Stimulated activated CD4-positive, alpha-beta T cell treated with anti-CD3 and anti-CD28 coated beads, Interleukin-12 subunit alpha, Interleukin-12 subunit beta, amount 100 ng/mL, for 4 hours (primary cell): ENCODE measurements around the gene GALNT6.

Source experiments
- DNase-seq: peaks from one replicate; pipeline ENCODE4 v3.0.0-alpha.2; 2020

GALNT6 gene, protein sequence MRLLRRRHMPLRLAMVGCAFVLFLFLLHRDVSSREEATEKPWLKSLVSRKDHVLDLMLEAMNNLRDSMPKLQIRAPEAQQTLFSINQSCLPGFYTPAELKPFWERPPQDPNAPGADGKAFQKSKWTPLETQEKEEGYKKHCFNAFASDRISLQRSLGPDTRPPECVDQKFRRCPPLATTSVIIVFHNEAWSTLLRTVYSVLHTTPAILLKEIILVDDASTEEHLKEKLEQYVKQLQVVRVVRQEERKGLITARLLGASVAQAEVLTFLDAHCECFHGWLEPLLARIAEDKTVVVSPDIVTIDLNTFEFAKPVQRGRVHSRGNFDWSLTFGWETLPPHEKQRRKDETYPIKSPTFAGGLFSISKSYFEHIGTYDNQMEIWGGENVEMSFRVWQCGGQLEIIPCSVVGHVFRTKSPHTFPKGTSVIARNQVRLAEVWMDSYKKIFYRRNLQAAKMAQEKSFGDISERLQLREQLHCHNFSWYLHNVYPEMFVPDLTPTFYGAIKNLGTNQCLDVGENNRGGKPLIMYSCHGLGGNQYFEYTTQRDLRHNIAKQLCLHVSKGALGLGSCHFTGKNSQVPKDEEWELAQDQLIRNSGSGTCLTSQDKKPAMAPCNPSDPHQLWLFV

DNA sequence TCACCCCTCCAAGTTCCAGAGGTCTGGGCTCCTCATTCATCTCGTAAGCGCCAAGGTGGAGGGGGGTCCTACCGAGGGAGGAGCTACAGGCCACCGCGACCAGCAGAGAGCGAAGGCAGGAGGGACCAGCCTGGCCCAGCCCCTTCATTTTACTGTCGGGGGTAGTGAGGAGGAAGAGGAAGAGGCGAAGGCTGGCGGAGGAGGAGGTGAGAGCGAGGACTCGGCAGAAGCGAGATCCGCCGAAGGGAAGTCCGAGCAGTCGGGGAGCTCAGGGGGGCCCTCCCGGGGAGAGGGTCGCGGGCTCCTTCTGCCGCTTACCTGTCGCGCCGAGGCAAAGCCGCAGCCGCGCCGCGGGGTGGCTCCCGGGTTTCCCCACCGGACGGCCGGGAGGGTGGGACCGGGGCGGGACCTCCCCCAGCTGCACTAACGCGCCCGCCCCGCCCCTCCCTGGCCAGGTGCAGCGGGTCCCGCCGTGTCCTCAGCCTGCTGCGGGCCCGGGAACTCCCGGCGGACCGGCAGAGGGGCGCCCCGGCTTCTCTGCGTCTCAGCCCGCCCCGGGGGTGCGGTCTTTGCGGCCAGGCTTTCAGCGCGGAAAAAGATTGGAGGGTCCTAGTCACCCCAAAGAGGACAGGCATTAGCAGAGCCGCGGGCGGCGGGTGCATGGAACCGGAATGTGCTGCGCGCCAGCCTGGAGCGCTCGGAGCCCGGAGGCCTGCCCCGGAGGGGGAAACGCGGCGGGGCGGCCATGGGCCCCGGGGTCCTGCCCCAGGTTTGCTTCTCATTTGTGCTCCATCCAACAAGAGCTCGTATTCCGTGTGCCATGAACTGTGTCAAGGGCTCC, at the start of gene GALNT6:
TSS of gene GALNT6 (minus strand) at position 124 of the 841 bp plus-strand sequence. CDS start 11,625 bp downstream, outside the sequence.
- DNase-seq: peak; percentile 72

DNA sequence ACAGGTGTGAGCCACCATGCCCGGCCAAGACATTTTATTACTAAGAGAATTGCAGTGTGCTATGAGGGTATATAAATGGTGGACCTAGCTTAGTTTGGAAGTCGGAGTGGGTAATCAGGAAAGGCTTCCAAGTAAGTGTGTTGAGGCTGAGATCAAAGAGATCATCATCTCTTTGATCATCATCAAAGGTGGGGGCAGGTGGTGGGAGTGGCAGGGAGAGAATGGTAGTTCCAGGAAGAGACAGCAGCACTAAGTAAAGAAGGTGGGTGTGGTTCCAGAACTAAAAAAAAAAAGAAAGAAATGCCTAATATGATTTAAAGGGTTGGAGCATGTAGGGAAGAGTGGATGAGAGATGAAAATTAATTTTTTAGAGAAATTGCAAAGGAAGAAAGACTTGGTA, 48.1 kb upstream of the GALNT6 start:
- no peak for DNase-seq

DNA sequence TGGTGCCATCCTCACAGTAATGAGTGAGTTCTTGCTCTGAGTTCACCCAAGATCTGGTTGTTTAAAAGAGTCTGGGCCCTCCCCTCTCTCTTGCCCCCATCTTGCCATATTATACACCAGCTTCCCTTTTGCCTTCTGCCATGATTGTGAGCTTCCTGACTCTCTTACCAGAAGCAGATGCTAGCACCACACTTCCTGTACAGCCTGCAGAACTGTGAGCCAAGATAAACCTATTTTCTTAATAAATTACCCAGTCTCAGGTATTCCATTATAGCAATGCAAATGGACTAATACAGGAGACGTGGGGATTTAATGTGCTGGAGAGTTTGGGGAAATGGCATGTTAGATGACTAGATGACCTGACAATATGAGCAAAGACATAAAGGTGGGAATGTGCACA, 46.2 kb upstream of the GALNT6 start:
- DNase-seq: no peak

DNA sequence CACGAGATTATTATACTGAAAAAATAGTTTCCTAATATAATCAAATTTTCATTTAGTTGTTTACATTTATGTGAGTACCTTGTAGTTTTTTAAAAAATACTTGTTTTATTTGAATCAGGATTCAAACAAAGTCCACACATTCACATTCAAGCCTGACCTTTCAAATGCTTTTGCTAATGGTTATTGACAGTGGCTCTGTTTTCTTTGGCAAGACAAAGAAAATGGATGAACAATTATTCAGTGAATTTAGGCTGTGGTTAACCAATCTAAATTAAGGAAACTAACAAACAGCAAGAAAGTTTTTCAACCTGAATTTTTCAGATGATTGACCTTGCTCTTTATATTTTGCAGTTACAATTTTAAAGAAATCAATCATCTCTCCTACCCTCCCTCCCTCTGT, 43.1 kb upstream of the GALNT6 start:
- no peak for DNase-seq

DNA sequence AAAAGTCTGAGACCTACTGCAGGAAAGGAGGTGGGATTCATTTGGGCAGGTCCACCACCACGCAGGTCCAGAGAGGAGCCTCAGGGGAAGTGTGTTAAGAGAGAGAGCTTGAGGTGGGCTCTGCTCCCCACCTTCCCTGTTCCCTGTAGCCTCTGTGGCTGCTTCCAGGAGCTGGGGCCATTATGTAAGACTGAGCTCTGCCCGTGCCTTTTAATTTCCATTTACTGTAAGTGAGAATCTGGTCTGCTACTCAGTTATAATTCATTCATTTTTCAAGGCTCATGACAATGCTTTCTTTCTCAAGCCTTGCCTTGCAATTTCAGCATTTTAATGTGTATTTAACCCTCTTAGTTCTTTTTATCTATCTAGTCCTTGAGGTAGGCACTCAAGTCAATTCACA, 41.7 kb upstream of the GALNT6 start:
- DNase-seq: no peak

DNA sequence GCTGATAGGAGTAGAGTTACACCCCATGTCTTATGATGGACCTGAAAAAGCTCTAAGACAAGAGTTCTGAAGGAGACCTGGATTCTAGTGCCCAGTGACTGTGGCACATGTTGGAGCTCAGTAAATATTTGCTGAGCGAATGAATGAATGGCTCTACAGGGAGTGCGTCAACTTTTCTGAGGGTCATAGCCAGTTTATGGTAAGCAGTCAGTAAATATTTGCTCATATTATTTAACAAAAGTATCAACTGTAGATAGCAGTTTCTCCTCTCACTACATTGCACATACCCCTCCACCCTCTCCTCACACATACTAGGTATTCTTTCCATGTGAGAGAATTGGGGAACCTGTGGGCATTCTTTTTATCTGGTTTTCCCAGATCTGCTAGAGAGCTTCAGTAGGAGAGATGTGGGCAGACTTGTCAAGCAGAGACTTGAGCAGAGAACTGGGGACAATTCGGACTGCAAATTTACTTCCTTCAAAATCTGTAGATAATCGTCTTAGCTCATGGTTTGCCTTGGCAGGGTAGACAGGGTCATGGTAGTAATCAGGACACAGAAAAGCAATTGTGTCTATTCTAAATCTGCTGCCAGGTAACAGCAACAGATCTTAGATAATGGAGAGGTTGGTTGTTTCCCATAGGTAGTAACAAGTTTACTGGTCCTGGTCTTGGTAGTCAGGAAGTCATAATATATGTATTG, 39.1 kb upstream of the GALNT6 start:
- DNase-seq: no peak

DNA sequence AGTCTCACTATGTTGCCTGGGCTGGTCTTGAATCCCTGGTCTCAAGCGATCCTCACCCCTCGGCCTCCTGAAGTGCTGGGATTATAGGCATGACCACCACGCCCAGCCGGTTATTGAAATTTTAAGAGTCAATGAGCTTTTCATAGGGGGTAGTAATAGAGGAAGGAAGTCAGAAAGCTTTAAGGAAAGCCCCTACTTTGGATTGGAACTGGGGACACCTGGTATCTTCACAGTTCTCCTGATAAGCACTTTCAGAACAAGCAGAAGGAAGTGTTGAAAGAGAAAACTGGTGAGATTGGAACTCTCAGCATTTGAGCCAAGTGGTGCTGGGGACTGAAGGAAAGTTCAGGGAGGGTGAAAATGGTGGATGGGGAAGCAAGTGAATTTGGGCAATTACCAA, 38.5 kb upstream of the GALNT6 start:
- DNase-seq: no peak

DNA sequence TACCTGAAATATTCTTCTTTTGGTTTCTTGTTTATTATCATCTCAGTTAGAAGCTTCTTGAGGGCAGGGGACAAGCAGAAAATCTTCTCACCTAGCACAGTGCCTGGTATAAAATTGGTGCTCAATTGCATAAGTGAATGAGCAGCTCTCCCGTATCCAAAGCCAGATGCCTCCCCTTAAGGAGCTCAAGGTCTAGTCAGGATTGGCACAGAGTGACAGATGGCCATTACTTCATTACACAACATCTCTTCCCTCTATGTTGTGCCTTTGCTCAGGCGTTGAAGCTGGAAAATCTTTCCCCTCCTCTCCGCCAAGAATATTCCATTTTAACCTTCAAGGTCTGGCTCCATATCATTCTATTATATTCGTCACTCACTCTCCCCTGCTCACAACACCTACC, 37.0 kb upstream of the GALNT6 start:
- DNase-seq: no peak

DNA sequence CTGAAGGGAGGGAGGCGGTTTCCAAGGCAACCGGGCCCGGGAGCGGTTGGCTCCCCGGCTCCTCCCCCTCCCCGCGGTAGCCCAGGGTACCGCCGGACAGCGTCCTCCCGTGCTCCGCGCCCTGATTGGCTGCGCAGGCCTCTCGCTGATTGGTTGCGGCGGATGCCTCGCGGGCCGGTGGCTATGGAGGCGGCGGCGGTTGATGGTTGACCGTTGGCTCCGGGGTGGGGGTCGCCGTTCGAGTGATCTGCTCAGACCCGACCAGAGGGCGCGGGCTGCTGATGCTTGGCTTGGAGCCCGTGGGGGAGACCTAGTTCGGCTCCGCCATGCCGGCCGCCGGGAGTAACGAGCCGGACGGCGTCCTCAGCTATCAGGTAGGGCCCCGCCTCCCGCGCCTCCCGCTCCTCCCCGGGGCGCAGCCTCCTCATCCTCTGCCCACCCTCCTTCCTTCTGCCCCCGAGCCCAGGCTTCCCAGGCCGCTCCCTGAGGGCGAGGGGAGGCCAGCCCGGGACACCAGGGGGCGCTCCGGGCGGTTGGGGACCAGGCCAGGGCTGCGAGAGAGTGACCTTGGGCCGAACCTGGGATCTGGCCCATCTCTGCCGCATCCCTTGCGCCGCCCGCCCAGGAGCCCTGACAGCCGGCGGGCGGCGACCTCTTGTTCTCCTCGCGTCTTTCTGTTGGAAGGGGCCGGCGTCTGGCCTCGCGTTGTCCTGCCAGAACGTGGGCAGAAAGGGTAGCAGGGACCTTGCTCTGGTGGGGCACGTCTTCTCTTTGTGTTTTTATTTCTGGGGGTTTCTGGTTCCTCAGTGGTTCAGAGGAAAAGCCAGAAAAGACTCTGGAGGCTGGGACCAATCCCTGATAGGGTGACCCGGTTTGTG, 33.7 kb upstream of the GALNT6 start, which contains the start of gene SLC4A8:
TSS of gene SLC4A8 (plus strand) at position 170 of the 878 bp plus-strand sequence. CDS start at position 327, 157 bp downstream.
- peak; percentile 67 for DNase-seq

DNA sequence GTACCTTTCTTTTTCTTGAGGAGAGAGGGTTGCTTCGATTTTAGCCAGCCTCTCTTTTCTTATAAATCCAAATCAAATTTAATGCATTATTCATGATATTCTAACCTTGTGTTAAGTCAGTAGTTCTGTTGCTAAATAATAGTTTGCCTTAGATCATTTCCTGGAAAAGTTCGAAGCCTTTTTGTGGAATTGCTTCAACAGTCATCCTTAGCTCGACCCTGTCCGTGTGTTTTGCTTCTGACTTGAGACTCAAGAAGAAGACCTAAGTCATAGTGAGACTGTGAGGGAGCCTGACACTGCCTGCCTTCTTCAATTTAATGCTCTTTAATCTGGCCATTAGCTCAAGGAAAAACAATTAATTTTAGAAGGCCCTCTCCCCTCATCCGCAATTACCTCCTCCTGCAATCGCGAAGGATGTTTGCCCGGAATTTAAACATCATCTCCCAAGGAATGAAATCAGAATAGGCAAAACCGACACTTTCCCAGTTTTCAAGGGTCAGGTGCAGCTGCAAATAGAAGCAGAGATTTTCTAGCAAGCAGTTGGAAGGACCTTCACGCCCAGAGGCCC, 33.0 kb upstream of the GALNT6 start:
- DNase-seq: no peak

DNA sequence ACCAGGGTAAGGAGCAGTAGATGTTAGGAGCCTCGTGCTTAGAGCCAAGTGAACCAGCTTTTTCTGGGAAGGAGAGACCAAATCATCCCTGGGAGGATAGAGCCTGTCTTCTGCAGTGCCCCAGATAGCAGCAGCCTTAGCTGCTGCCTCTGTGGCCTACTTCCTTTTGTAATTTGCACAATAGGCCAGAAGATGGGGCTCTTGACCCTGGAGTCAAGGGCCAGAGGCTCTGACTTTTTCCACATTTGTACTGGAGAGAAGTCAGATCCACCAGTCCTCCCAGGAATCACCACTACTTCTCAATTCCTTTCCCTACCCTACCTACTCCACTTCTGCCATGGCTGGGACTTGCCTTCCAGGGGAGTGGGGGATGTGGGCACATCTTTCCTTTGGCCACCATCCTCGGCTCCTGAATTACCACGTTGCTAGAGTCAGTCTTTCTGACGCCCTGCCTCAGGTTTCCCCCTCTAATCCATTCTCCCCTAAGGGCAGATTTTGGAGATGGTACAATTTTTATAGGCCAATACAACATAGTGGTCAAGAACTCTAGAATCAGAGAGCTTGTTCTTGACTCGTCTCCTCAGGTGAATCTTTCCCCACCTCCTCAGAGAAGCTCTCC, 30.2 kb upstream of the GALNT6 start:
- no peak for DNase-seq

DNA sequence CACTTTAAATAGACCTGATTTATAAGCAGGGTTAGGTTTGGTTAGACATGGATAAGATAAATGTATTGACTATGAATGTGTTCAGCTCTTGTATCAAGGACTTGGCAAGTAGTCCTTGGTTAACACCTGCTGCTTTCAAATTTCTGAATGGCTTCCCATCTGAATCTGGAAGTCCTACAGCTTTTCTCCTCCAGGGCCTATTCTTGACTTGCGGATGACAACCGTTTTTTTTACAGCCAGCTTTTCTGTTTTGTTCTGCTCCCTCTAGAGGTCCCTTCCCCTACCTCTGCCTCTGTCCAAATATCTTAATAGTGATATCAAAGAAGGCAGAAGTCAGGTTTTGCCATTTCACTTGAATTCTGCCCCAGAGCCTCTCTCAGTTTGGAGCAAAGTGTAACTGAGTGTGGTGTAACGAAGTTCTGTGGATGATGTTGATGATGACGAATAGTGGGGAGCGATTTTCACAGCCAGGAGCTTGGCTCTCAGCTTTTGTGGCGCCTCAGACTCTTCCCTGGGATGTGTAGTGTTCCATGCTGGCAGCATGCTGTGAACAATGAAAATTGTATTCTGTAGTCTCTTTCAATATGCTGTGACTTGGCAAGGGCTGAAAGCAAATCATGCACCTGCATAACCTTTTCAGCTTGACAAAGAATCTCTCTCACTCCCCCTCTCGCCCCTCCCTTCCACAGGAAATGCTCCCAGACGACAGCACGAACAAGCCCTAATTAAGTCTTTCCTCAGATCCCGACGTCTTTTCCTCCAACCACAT, 28.4 kb upstream of the GALNT6 start:
- no peak for DNase-seq

DNA sequence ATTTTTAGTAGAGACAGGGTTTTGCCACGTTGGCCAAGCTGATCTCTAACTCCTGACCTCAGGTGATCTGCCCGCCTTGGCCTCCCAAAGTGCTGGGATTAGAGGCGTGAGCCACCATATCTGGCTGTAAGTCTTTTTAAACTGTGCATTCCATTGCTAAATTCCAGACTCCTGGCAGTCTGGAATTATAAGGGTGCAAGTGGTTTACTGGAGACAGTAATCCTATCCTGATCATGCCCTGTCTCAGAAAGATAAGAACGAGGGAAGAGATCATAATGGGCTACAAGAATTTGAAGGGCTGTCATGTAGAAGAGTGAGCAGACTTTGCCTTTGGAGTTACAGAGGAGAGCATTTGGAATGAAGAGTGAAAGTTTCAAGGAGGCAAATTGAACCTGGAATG, 26.6 kb upstream of the GALNT6 start:
- DNase-seq: no peak

DNA sequence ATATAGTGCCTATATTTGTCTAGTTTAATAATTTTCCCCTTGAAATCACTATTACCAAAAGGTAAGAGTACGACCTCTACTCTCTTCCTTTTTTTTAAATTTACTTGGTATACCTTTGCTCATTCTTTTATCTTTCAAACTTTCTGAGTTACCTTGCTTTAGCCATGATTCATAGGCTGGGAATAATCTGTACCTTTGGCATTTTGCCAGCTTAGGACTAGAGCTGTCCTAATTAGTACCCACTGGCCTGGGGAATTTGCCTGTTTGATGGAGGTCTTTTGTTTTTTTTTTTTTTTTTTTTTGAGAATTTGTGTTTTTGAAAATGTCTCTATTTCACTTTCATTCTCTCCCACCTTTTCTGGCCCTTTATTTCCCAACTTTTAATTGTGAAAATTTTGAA, 24.7 kb upstream of the GALNT6 start:
- no peak for DNase-seq

DNA sequence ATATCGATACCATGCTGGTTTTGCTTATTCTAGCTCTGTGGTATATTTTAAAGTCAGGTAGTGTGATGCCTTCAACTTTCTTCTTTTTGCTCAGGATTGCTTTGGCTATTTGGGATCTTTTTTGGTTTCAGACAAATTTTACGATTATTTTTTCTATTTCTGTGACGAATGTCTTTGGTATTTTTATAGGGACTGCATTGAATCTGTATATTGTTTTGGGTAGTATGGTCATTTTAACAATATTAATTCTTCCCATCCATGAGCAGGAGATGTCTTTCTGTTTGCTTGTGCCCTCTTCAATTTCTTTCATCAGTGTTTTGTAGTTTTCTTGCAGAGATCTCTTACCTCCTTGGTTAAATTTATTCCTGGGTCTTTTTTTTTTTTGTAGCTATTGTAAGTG, 22.6 kb upstream of the GALNT6 start:
- DNase-seq: no peak

DNA sequence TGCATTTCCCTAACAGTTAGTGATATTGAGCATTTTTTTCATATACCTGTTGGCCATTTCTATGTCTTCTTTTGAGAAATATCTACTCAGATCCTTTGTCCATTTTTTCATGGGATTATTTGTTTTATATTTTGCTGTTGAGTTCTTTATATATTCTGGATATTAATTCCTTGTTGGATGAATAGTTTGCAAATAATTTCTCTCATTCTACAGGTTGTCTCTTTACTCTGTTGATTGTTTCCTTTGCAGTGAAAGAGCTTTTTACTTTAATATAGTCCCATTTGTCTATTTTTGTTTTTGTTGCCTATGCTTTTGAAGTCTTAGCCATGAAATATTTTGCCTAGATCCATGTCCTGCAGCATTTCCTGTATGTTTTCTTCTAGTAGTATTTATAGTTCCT, 21.9 kb upstream of the GALNT6 start:
- no peak for DNase-seq

DNA sequence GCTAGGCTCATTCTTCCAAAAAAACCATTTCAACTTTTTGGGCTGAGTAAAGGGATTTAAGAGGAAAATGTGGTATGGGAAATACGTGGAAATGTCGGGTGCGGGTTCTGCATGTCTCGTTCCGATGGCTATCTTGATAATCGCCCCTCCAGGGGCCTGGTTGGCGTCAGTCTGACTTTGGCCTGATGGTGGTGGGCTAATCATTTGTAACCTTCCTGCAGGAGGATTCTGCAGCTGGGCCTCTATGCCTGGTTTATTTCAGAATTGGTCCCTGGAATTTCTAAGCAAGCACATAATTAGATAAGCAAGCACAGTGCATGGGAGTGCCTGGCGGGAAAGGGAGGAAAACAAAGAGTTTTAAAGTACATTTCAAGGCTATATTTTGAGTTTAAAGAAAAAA, 18.6 kb upstream of the GALNT6 start:
- DNase-seq: no peak

DNA sequence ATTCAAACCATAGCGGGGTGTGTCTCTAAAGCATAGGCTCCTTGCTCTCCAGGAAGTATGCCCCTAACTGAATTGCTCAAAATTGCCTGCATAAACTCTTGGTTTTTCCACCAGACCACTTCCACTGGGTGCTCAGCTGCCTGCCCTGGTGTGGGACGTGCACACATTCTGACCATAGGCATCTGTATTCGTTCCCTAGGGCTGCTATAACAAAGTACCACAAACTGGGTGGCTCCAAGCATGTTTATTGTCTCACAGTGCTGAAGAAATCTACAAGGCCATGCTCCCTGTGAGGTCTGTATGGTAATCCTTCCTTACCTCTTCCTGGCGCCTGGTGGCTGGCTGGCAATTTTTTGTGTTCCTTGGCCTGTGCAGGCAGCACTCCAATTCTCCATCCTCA, 16.4 kb upstream of the GALNT6 start:
- no peak for DNase-seq

DNA sequence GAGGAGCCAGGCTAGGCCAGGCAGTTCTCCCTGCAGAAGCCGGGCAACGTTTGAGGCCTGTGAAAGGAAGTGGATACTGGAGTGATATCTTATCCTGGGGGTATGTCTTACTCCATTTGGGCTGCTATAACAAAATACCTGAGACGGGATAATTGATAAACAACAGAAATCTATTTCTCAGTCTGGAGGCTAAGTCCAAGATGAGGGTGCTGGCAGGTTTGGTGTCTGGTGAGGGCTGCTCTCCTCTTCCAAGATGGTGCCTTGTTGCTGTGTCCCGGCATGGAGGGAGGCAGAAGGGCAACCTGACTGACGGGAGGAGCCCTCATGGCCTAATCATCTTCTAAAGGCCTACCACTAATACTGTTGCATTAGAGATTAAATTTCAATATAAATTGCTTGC, 15.7 kb upstream of the GALNT6 start:
- DNase-seq: no peak

DNA sequence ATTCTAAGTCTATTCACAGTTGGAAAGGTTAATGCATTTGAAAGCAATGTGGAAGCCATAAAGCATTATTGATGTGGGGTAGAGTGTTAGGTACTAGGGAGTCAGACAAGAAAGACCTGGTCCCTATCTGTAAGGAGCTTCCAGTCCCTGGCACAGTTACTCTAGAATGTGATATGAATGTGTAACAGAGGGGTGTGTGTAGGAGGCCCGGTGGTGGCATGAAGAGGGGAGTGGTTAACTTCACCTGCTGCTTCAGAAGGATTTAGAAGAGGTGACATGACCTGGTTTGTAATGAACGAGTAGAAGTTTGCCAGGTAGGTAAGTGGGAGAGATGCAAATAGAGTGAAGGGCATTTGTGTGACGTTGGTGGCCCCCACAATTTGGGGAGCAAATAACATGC, 15.1 kb upstream of the GALNT6 start:
- DNase-seq: no peak
